Vagina (tissue), 2 donors: ENCODE results near the gene PPHLN1.

Source experiments
- POLR2A ChIP-seq, 2 donors: fragments of 450-650 bp; IDR thresholded peaks; one replicate each; pipeline ENCODE4 v1.6.1; 2017; ENCODE audit warnings: antibody characterized with exemption in 2 of 2, mild to moderate bottlenecking in 2 of 2, moderate library complexity in 2 of 2
- TF ChIP-seq, protein P1 (sequence below), 3 experiments: fragments of 450-650 bp in 2 of 3; fragments of 200-600 bp in 1 of 3; sonication (generic) in 1 of 3; IDR thresholded peaks; one replicate each; pipeline ENCODE4 v1.5.1; 2017 to 2019; ENCODE audit warnings: antibody characterized with exemption in 3 of 3, mild to moderate bottlenecking in 2 of 3, moderate library complexity in 2 of 3

- no peak for TF ChIP-seq POLR2A (IDR thresholded peaks at IDR 0.05)
- TF ChIP-seq, protein P1, sequence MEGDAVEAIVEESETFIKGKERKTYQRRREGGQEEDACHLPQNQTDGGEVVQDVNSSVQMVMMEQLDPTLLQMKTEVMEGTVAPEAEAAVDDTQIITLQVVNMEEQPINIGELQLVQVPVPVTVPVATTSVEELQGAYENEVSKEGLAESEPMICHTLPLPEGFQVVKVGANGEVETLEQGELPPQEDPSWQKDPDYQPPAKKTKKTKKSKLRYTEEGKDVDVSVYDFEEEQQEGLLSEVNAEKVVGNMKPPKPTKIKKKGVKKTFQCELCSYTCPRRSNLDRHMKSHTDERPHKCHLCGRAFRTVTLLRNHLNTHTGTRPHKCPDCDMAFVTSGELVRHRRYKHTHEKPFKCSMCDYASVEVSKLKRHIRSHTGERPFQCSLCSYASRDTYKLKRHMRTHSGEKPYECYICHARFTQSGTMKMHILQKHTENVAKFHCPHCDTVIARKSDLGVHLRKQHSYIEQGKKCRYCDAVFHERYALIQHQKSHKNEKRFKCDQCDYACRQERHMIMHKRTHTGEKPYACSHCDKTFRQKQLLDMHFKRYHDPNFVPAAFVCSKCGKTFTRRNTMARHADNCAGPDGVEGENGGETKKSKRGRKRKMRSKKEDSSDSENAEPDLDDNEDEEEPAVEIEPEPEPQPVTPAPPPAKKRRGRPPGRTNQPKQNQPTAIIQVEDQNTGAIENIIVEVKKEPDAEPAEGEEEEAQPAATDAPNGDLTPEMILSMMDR (IDR thresholded peaks at IDR 0.05) = no peak
These were observed 152.0 kb downstream of the PPHLN1 start for GRCh38 chr12:42477941-42478340.
